ENCODE results near the gene LANCL3.
"Not testable (repeated sequence)": the region's sequence is repeated elsewhere in the genome, so short reads cannot be mapped to it uniquely, and the experiment has no call there.

DNA sequence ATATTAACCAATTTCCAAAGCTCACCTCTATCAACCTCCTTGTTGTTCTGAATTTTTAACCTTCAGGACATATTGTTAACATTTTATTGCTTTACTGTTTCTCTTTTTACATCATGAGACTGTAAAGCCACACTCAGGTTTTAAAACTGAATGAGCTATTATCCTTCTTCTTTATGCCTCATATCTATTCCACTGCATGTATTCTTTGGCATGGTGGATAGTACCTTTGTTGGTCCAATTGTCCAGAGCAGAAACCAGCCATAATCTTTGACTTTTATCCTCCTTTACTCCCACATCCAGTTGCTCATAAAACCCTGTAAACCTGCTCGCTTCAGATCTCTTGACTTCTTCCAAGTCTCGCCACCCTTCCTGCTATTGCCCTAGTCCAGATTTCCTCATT is 6.2 kb upstream of the LANCL3 start:
- not testable (repeated sequence) for TF ChIP-seq CTCF (IDR thresholded peaks at IDR 0.05; ENCODE audit: poor library complexity); EZH2phosphoT487 (IDR thresholded peaks at IDR 0.05; ENCODE audit: low read depth, severe bottlenecking, unreplicated experiment)

Measured in hepatocyte (in vitro differentiated cells).